ENCODE measurements around the gene FAM47C.
"Not testable (repeated sequence)": the region's sequence is repeated elsewhere in the genome, so short reads cannot be mapped to it uniquely, and the experiment has no call there.

FAM47C gene

GRCh38 chrX:37008182-37008581 lies at the start of gene FAM47C:
TSS of gene FAM47C (plus strand) at chrX:37008366. CDS start at chrX:37008411, 45 bp downstream.
- not testable (repeated sequence) for DNase-seq

DNA sequence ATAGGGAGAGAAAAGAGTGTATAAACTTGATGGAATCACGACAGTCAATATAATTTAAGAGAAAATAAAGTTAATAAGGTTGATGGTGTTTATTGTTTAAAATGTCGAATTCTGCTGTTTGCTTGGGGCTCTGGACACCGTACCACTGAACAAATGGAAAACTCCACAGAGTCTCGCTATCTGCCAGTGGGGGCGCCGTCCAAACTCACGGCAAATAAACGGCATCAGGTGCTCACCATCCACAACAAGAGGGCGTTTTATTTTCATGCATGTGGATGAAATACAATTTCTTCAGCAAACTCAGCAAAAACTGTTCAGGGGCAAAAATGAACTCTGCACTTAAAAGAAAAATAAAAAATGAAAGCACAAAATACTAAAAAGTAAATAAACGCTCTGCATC lies 46.6 kb upstream of the FAM47C start:
- no peak for DNase-seq

DNA sequence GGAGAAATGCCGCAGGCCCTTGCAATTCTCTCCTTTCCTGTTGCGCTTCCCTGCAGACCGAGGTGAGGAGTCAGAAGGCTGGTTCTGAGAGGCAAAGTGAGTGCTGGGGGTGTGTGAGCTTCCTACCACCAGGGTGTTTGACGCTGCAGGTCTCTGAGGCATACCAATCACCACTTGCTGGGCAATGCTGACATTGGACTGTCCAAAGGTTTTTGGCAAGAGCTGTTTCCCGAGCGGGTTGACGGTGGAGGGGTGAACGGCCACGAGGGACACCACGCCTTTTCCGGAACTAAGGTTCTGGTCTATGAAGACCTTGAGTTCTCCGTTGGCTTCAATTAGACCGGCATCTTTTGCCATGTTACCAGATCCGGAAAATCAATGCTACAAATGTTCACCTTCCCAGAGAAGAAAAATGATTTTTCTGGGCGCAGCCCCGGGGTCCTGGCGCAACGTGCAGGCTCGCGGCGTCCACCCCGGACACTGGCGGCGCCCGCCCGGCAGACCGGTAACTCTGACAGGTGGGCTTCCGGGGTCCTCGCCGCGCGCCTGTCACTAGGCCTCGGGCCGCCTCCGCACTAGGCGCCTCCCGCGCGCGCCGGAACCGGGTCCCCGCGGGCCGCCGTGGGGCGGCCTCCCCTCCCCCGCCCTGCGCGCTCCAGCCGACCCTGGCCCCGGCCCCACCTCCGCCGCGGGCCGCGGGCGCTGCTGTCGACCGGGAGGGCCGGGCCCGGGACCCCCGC lies 44.9 kb upstream of the FAM47C start:
- DNase-seq = no peak

DNA sequence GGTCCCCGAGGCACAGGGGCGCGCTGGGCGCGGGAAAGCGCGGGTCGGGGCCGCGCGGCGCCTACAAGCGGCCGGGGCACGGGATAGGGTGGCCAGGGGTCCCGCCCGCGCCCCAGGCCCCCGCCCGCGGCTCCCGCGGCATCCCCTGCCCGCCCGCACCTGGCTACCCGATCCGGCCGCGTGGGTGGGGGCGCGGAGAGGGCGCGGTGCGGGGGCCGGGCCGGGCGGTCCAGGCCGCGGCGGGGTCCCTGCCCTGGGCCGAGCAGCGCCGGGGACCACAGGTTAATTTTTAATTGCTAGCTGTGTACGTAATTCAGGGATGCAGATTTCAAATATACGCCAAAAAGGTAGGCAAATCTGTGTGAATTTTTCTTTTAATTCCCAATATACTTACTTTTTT lies 44.3 kb upstream of the FAM47C start:
- DNase-seq = no peak

GRCh38 chrX:36973575-36973974 lies 34.6 kb upstream of the FAM47C start:
- no peak for DNase-seq

DNA sequence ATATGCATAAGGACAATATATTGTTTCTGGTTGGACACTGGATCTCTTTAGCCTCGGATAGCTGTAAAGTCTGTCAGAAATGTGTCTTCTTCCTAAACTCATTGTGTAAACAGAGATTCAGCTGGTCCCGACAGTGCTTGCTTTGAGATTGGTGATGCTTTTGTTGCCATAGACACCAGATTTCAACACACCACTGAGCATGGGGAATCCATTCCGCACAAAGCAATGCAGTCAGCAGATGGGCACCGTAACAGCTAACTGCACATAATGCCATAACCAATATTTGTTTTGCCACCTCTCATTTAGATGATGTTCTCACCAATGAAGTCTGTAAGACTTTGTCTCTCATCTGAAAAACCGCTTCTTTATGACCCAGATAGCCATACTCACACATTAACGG lies 33.3 kb upstream of the FAM47C start:
- no peak for DNase-seq

GRCh38 chrX:36978886-36979285 lies 29.3 kb upstream of the FAM47C start:
- DNase-seq = no peak

GRCh38 chrX:36983831-36984230 lies 24.3 kb upstream of the FAM47C start:
- no peak for DNase-seq

DNA sequence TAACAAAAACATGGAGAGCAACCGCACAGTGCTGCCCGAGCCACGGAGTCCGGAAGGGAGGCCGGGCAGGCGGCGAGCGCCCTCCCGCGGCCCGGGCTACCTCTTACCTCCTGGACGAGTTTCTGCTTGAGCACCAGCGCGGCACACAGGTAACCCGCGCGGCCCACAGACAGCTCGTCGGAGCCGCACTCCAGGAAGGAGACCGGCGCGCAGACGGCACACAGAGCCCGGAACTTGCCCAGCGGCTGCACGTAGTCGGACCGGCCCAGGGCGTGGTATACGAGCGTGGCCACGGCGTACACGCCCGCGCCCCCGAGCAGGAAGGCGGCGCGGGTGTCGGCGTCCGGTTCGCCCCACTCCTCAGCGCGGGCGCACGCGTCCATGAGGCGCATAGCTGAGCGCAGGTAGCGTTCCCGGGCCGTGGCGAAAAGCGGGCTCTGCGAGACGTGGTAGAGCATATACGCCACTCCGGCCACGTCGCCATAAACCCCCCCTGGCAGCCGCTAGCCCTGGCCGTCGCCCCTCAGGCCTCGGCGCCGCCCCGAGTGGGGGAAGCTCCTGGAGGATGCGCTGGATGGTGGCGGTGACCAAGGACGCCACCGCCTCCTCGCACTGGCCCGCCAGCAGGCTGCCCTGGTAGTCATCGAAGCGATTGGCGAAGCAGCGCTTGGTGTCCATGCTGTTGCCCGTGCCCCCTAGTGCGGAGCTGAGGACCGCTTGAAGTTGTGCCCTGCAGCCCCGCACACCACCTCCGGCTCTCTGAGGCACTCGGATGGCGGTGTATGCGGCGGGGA lies 22.6 kb upstream of the FAM47C start:
- DNase-seq = not testable (repeated sequence)

DNA sequence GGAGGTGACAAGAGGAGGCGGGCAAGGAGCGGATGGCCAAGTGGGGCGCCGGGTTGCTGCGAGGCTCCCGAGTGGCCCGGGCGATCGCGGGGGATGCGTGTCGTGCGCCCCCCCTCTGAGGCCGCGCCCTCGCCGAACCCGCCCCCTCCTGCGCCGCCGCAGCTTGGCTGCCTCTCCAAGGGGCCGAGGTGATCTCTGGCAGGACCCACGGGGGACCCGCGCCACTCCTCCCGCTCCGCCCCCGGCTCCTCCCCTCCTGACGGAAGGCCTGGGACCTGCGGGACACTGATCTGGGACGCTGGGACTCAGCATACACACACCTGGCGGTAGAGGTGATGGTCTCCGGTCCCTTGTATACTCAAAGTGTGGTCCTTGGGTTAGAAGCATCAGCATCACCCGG lies 21.9 kb upstream of the FAM47C start:
- DNase-seq = no peak

DNA sequence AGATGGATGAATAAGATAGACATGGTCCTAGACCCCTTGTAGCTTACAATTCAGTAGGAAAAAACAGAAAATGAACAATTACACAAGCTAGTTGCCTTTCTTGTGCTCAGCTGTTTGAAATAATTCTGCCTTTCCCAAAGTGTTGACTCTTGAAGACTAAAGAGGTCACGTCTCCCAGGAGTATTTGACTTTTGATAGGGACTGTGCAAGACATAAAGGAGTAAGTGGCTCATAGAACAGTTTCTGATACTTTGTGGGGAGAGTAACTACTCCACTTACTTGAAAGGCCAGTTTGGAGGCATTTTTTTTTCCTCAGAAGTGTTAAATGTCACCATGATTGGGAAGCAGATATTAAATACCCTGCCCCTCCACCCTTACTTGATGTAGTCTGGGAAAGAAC lies 21.0 kb upstream of the FAM47C start:
- DNase-seq = not testable (repeated sequence)

DNA sequence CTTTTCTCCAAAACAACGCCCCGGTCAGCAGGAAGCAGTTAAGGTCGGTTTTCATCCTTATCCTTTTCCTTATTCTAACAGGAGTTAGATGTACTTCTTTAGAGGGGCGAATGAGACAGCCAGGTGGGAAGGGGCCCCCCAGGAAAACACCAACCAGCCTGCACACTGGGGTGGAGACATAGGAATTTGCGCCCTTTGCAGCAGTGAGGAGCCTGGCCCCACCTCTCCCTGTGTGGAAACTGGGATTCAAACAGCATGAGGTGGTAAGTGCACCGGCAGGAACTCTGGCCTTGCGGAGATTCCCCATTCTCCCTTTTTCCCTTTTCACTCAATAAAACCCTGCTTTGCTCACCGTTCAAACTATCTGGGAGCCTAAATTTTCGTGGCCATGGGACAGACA lies 8.0 kb upstream of the FAM47C start:
- no peak for DNase-seq

- DNase-seq = no peak
Observed at GRCh38 chrX:37010496-37010895, 2.3 kb downstream of the FAM47C start.

DNA sequence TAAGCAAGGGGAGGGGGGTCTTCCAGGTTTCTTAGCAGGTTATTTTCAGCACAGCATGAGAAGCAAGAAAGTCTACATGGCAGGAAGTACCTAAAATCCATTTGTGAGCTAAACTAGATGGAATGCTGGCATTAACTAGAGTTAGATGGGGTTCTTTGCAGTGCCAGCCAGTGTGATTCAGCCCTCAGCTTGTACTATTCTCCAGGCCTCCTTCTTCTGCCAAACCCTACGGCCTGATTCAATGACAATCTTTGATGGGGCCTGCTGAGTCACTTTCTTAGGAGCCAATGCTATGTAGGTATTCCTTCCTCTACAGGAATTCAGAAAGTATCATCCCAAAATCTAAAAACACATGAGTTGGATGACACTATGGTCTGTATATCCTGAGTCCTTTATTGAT lies 26.1 kb downstream of the FAM47C start:
- not testable (repeated sequence) for DNase-seq

- DNase-seq = not testable (repeated sequence)
Observed at GRCh38 chrX:37036674-37037220, 28.6 kb downstream of the FAM47C start.

DNA sequence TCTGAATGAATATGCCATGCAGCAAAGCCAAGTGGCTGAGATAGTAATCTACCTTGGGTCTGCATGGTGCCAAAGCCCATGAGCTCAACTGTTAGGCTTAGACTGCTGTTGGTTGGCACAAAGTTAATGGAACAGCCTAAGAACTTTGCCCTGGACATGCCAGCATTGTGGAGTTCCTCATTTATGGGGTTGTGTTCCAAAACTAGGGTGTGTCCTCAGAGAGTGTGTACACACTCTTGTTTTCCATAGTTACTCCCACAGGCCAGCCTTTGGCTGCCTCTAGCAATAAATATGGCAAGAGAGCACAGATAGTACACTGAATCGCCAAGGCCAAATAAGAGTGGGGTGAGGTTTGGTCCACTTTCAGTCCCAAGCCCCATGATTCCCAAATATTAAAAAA lies 30.6 kb downstream of the FAM47C start:
- DNase-seq = not testable (repeated sequence)

- DNase-seq = not testable (repeated sequence)
Observed at GRCh38 chrX:37042956-37043885, 35.1 kb downstream of the FAM47C start.

GRCh38 chrX:37047776-37048175 lies 39.6 kb downstream of the FAM47C start:
- DNase-seq = no peak

DNA sequence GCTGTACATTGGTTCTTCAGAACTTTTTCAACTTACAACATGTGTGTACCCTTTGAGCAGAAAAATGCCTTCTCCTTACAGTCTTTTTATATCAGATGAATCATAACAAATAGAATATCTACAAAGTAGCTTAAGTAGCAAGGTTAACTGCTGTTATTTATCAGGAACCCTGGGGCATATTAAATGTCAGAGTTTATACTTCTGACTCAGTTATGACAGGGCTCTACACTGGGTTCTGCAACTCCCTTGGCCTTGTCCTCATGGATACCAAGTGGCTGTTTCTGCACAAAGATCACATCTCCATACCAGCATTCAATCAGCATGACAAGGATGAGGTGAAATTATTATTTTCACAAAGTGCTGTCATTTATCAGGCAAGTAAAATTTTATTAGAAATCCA lies 49.4 kb downstream of the FAM47C start:
- DNase-seq = not testable (repeated sequence)

DNA sequence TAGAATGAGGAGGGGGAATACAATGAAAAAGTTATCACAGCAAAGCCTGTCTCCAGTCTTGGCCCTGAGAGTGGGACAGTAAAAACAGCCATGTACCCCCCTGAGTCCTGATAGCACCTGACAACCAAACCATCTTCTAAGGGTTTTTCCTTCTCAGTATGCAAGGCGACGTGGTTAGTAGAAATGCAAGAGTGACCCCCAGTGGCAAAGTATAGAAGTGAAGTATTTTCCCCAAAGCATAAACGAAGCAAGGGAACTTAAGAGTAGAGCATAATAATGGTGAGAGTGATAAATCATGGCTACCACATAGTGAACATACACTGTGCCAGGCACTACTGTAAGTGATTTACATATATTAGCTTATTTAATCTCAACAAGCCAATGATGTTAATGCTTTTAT lies 52.8 kb downstream of the FAM47C start:
- DNase-seq = no peak
